ENCODE results near the gene DYNC1I2.

- TF ChIP-seq EZH2 (IDR thresholded peaks at IDR 0.05; ENCODE audit: low read length, missing control alignments): no peak
- TF ChIP-seq CTCF (conservative IDR thresholded peaks at IDR 0.05 in 1 of 2, IDR thresholded peaks at IDR 0.05 in 1 of 2; ENCODE audit: low read depth in 1 of 2, low read length in 2 of 2): no peak
These were observed 8.7 kb upstream of the DYNC1I2 start for GRCh38 chr2:171678619-171679018.
